HepG2 (cell line): ENCODE measurements around the gene UBC. TPM values are rescaled to one million over a fixed set of nuclear protein-coding genes. Genes with fewer than 3 reads are reported as not detected.

Source experiments
- CEBPZ ChIP-seq: IDR thresholded peaks from 2 replicates; pipeline ENCODE4 v1.6.1; 2012; ENCODE audit warnings: low read length, improper control_type of control experiment
- ETV5 ChIP-seq: IDR thresholded peaks from 2 replicates; pipeline ENCODE4 v1.6.1; 2018; ENCODE audit warnings: missing biosample characterization, missing genetic modification reagents, inconsistent platforms, borderline replicate concordance
- MZF1 ChIP-seq: sonication (generic); formaldehyde crosslinking; IDR thresholded peaks from 2 replicates; pipeline ENCODE4 v1.8.1; 2023; ENCODE audit warnings: mild to moderate bottlenecking, missing genetic modification reagents, borderline replicate concordance
- NAIF1 ChIP-seq: sonication (generic); formaldehyde crosslinking; IDR thresholded peaks from 2 replicates; pipeline ENCODE4 v1.5.0; 2020; ENCODE audit warnings: mild to moderate bottlenecking, missing genetic modification reagents, borderline replicate concordance
- RFX1 ChIP-seq: fragments of 450-650 bp; IDR thresholded peaks from 2 replicates; pipeline ENCODE4 v1.6.1; 2017
- RFXANK ChIP-seq: IDR thresholded peaks from 2 replicates; pipeline ENCODE4 v1.6.1; 2016
- TBX3 ChIP-seq: fragments of 450-650 bp; IDR thresholded peaks from 2 replicates; pipeline ENCODE4 v1.6.1; 2017; ENCODE audit warnings: antibody characterized with exemption, mild to moderate bottlenecking, inconsistent platforms, borderline replicate concordance
- TGIF2 ChIP-seq: IDR thresholded peaks from 2 replicates; pipeline ENCODE4 v1.6.1; 2016; ENCODE audit warnings: control low read depth, missing compliant biosample characterization
- TP53 ChIP-seq: sonication (generic); formaldehyde crosslinking; conservative IDR thresholded peaks from 2 replicates; pipeline ENCODE4 v1.4.0; 2020; ENCODE audit warnings: missing genetic modification reagents
- ZFAT ChIP-seq: sonication (generic); formaldehyde crosslinking; conservative IDR thresholded peaks from 2 replicates; pipeline ENCODE4 v1.8.1; 2023; ENCODE audit warnings: missing genetic modification reagents, inconsistent platforms
- ZFP91 ChIP-seq: sonication (generic); formaldehyde crosslinking; IDR thresholded peaks from 2 replicates; pipeline ENCODE4 v1.9.0; 2022; ENCODE audit warnings: missing genetic modification reagents, mild to moderate bottlenecking, borderline replicate concordance
- ZNF292 ChIP-seq: sonication (generic); formaldehyde crosslinking; IDR thresholded peaks from 2 replicates; pipeline ENCODE4 v1.8.1; 2022; ENCODE audit warnings: mild to moderate bottlenecking, low read depth, missing genetic modification reagents, borderline replicate concordance
- ZNF331 ChIP-seq: sonication (generic); formaldehyde crosslinking; IDR thresholded peaks from 2 replicates; pipeline ENCODE4 v1.4.0; 2020; ENCODE audit warnings: missing genetic modification reagents
- ZNF407 ChIP-seq: sonication (generic); formaldehyde crosslinking; IDR thresholded peaks from one replicate; pipeline ENCODE4 v1.5.1; 2020; ENCODE audit warnings: mild to moderate bottlenecking, missing genetic modification reagents; ENCODE audit errors: not compliant biosample characterization
- polyA plus RNA-seq, 8 experiments: library from polyadenylated mRNA; depleted of rRNA in 3 of 8; stranded (reverse) in 7 of 8; unstranded in 1 of 8; fragments of >200 nt; fragmentation: Illumina TruSeq in 4 of 8; extraction: Trizol in 4 of 8; gene quantifications; 2 replicates each; pipeline versions ENCODE4 v1.2.1 to v1.2.3, GENCODE V29; 2011 to 2016; ENCODE audit warnings: low read depth in 4 of 8, missing spikeins in 1 of 8, mixed read lengths in 1 of 8; ENCODE audit not compliant: insufficient read depth in 1 of 8
- total RNA-seq, 5 experiments: library from RNA; depleted of rRNA; stranded (reverse); fragments of >200 nt; fragmentation: Illumina TruSeq; extraction: Trizol; gene quantifications; 2 replicates each; pipeline ENCODE4 v1.2.3, GENCODE V29; 2016; ENCODE audit warnings: low read depth in 1 of 5

Gene UBC
- total and polyA plus RNA-seq, 2 of the 13 experiments (the other 11 are each of a cell fraction or from before 2014, with no cell fraction given): 805 to 1,432 TPM

GRCh38 chr12:124917135-124917840 lies 2.8 kb upstream of the UBC start (continued):
- TF ChIP-seq ZNF407 (CRISPR knock-in tag): no peak
- TF ChIP-seq TGIF2 (CRISPR knock-in tag): peak; percentile 89
- TF ChIP-seq CEBPZ: no peak
- TF ChIP-seq ZFAT (CRISPR knock-in tag): no peak
- peak; percentile 63; the same call in 1 of the 2 replicates for TF ChIP-seq TP53 (CRISPR knock-in tag)
- peak; percentile 44; the same call in 1 of the 2 replicates for TF ChIP-seq NAIF1 (CRISPR knock-in tag)
- peak; percentile 84 for TF ChIP-seq ZNF331 (CRISPR knock-in tag)
- TF ChIP-seq ZFP91: peak; percentile 77
- peak; percentile 64; the same call in 1 of the 2 replicates for TF ChIP-seq RFX1
- TF ChIP-seq MZF1: no peak
- peak; percentile 74 for TF ChIP-seq ETV5
- peak; percentile 61; the same call in 1 of the 2 replicates for TF ChIP-seq ZNF292
- TF ChIP-seq TBX3: peak; percentile 74; the same call in 1 of the 2 replicates
- peak; percentile 96 for TF ChIP-seq RFXANK (CRISPR knock-in tag)
